Liver (tissue), 9 donors: ENCODE data around the gene CMIP. TPM values are rescaled to one million over a fixed set of nuclear protein-coding genes. Genes with fewer than 3 reads are reported as not detected.

Experiments
- DNase-seq: peaks from one replicate; pipeline ENCODE4 v3.0.0-alpha.2; 2017; ENCODE audit warnings: low spot score
- H3K27ac ChIP-seq, 2 donors: one replicate each; pipeline ENCODE4 v1.7.0; 2013; ENCODE audit warnings: inconsistent platforms in 2 of 2, low read length in 2 of 2, control low read depth in 1 of 2, low read depth in 1 of 2, mild to moderate bottlenecking in 1 of 2
- H3K27me3 ChIP-seq, 4 donors: one replicate each; pipeline versions ENCODE4 v1.6.1 to v1.7.0; 2013; ENCODE audit warnings: low read length in 3 of 4, inconsistent platforms in 1 of 4, mild to moderate bottlenecking in 1 of 4, moderate library complexity in 1 of 4; ENCODE audit not compliant: control insufficient read depth in 4 of 4, insufficient read depth in 4 of 4
- H3K36me3 ChIP-seq, 4 donors: one replicate each; pipeline versions ENCODE4 v1.6.1 to v1.7.0; 2013; ENCODE audit warnings: low read length in 3 of 4, mild to moderate bottlenecking in 3 of 4, low read depth in 1 of 4, moderate library complexity in 1 of 4; ENCODE audit not compliant: control insufficient read depth in 4 of 4, insufficient read depth in 3 of 4
- H3K4me1 ChIP-seq, 4 donors: one replicate each; pipeline versions ENCODE4 v1.6.1 to v1.7.0; 2013; ENCODE audit warnings: low read length in 3 of 4, mild to moderate bottlenecking in 3 of 4, moderate library complexity in 1 of 4; ENCODE audit not compliant: control insufficient read depth in 4 of 4, insufficient read depth in 4 of 4
- H3K4me3 ChIP-seq, 3 donors: one replicate each; pipeline versions ENCODE4 v1.6.1 to v1.7.0; 2013; ENCODE audit warnings: low read length in 3 of 3, control low read depth in 1 of 3, low read depth in 1 of 3, mild to moderate bottlenecking in 1 of 3
- H3K9ac ChIP-seq, 2 donors: one replicate each; pipeline ENCODE4 v1.7.0; 2013; ENCODE audit warnings: low read length in 2 of 2, mild to moderate bottlenecking in 2 of 2, moderate library complexity in 2 of 2, control low read depth in 1 of 2, low read depth in 1 of 2
- H3K9me3 ChIP-seq, 4 donors: one replicate each; pipeline versions ENCODE4 v1.6.1 to v1.7.0; 2013; ENCODE audit warnings: low read length in 3 of 4; ENCODE audit not compliant: control insufficient read depth in 4 of 4
- ATF3 ChIP-seq: IDR thresholded peaks from 2 replicates; pipeline ENCODE4 v1.6.1; 2016; ENCODE audit warnings: antibody characterized with exemption
- CTCF ChIP-seq: fragments of 150-350 bp; IDR thresholded peaks from 2 replicates; pipeline ENCODE4 v1.5.1; 2017; ENCODE audit warnings: improper control_type of control experiment, low read depth, low read length; ENCODE audit not compliant: missing input control
- GABPA ChIP-seq, 2 donors: IDR thresholded peaks in 1 of 2; conservative IDR thresholded peaks in 1 of 2; 2 replicates each; pipeline ENCODE4 v1.6.1; 2016; ENCODE audit warnings: antibody characterized with exemption in 2 of 2, mild to moderate bottlenecking in 1 of 2, moderate library complexity in 1 of 2
- HNF4A ChIP-seq, 2 donors: conservative IDR thresholded peaks; 2 replicates each; pipeline ENCODE4 v1.6.1; 2016; ENCODE audit warnings: antibody characterized with exemption in 2 of 2, mild to moderate bottlenecking in 2 of 2
- HNF4G ChIP-seq: IDR thresholded peaks from 2 replicates; pipeline ENCODE4 v1.6.1; 2016; ENCODE audit warnings: antibody characterized with exemption
- JUND ChIP-seq, 2 donors: IDR thresholded peaks; 2 replicates each; pipeline ENCODE4 v1.6.1; 2016; ENCODE audit warnings: antibody characterized with exemption in 2 of 2
- MAX ChIP-seq: IDR thresholded peaks from 2 replicates; pipeline ENCODE4 v1.6.1; 2016; ENCODE audit warnings: antibody characterized with exemption
- NR2F2 ChIP-seq: IDR thresholded peaks from 2 replicates; pipeline ENCODE4 v1.6.1; 2016; ENCODE audit warnings: antibody characterized with exemption
- RAD21 ChIP-seq, 2 donors: IDR thresholded peaks; 2 replicates each; pipeline ENCODE4 v1.6.1; 2016; ENCODE audit warnings: antibody characterized with exemption in 2 of 2, mild to moderate bottlenecking in 2 of 2
- RXRA ChIP-seq, 2 donors: IDR thresholded peaks; 2 replicates each; pipeline ENCODE4 v1.6.1; 2017 to 2018; ENCODE audit warnings: antibody characterized with exemption in 2 of 2, mild to moderate bottlenecking in 1 of 2
- SP1 ChIP-seq: IDR thresholded peaks from 2 replicates; pipeline ENCODE4 v1.6.1; 2018; ENCODE audit warnings: antibody characterized with exemption, mild to moderate bottlenecking
- TAF1 ChIP-seq: conservative IDR thresholded peaks from 2 replicates; pipeline ENCODE4 v1.6.1; 2016; ENCODE audit warnings: antibody characterized with exemption, mild to moderate bottlenecking
- YY1 ChIP-seq: IDR thresholded peaks from 2 replicates; pipeline ENCODE4 v1.6.1; 2016; ENCODE audit warnings: antibody characterized with exemption, mild to moderate bottlenecking
- ZBTB33 ChIP-seq: IDR thresholded peaks from 2 replicates; pipeline ENCODE4 v1.6.1; 2016; ENCODE audit warnings: antibody characterized with exemption
- WGBS: extraction: QIAGEN DNeasy Blood & Tissue Kit; methylation state at CpG from one replicate; pipeline ENCODE4 v1.1.7; 2013; 5-methylcytosine and 5-hydroxymethylcytosine counted together
- polyA plus RNA-seq, 2 donors: library from polyadenylated mRNA; stranded (reverse) in 1 of 2; unstranded in 1 of 2; fragments of 200-250 nt in 1 of 2; fragments of >200 nt in 1 of 2; fragmentation: Nextera tagmentation in 1 of 2; extraction: Ambion mirVana in 1 of 2; gene quantifications; one replicate each; pipeline versions ENCODE4 v1.2.1 to v1.2.3, GENCODE V29; 2013 to 2015
- total RNA-seq, 2 donors: library from RNA; depleted of rRNA; stranded (reverse); fragments of >200 nt; gene quantifications; one replicate each; pipeline ENCODE4 v1.2.3, GENCODE V29; 2014
- donor health status: healthy.
- donor health status: healthy.
- donor health status: healthy.
- donor health status: healthy.
- donor health status: healthy.

The CMIP gene
- total and polyA plus RNA-seq, 4 donors: 1.7 to 15.6 (median 10.1) TPM

GRCh38 chr16:81473066-81473488, 28.5 kb downstream of the CMIP start (continued):
- peak; percentile 6 for TF ChIP-seq CTCF
- peak; percentile 8 for TF ChIP-seq SP1
- TF ChIP-seq ATF3: no peak
- TF ChIP-seq GABPA (IDR thresholded peaks at IDR 0.05 in 1 of 2, conservative IDR thresholded peaks at IDR 0.05 in 1 of 2): no peak
- peak; percentile 18 to 22 for TF ChIP-seq RXRA (IDR thresholded peaks at IDR 0.05)
- no peak for TF ChIP-seq HNF4G
- TF ChIP-seq YY1: no peak
- TF ChIP-seq NR2F2: peak; percentile 65
- TF ChIP-seq MAX: no peak
- peak in 1 of 2 donors; percentile 13 for TF ChIP-seq HNF4A (conservative IDR thresholded peaks at IDR 0.05)

GRCh38 chr16:81473558-81473957, 28.9 kb downstream of the CMIP start:
- H3K9me3 ChIP-seq: no peaks in the 10 kb centered on the region
- H3K27ac ChIP-seq: peak overlapping the region; percentile 68 to 69
- 40% methylated on average over 10 of the region's 10 CpGs for WGBS
- TF ChIP-seq ZBTB33: no peak
- peak; percentile 50 for TF ChIP-seq NR2F2
- H3K27me3 ChIP-seq: no peaks in the 10 kb centered on the region
- H3K36me3 ChIP-seq: peaks cover 0 to 4% (median 0%) of the 10 kb centered on the region in 4 donors
- peaks cover 14 to 57% (median 41%) of the 10 kb centered on the region in 4 donors for H3K4me1 ChIP-seq
- DNase-seq: no peak
- H3K9ac ChIP-seq: no peak overlapping the region
- no peak overlapping the region for H3K4me3 ChIP-seq

GRCh38 chr16:81473969-81474959, 29.7 kb downstream of the CMIP start:
- Histone ChIP-seq H3K4me1 (peaks cover 13 to 58% (median 43%) of the 10 kb centered on the region in 4 donors), H3K4me3 (no peak overlapping the region), H3K27me3 (no peaks in the 10 kb centered on the region), H3K9me3 (no peaks in the 10 kb centered on the region), H3K27ac (peak overlapping the region; percentile 68 to 69), H3K36me3 (peaks cover 0 to 4% (median 0%) of the 10 kb centered on the region in 4 donors), H3K9ac (no peak overlapping the region)
- DNase-seq: no peak
- 90% methylated on average over 20 of the region's 20 CpGs for WGBS
- no peak for TF ChIP-seq GABPA (IDR thresholded peaks at IDR 0.05 in 1 of 2, conservative IDR thresholded peaks at IDR 0.05 in 1 of 2)
- TF ChIP-seq RAD21 (IDR thresholded peaks at IDR 0.05): no peak
- TF ChIP-seq CTCF: no peak
- no peak for TF ChIP-seq ATF3
- no peak for TF ChIP-seq MAX
- no peak for TF ChIP-seq TAF1
- no peak for TF ChIP-seq NR2F2
- no peak for TF ChIP-seq JUND (IDR thresholded peaks at IDR 0.05)
- no peak for TF ChIP-seq ZBTB33
- TF ChIP-seq HNF4A (conservative IDR thresholded peaks at IDR 0.05): no peak
